GM23338 (cell line): ENCODE measurements around the gene KRTAP4-1. TPM values are rescaled to one million over a fixed set of nuclear protein-coding genes. Genes with fewer than 3 reads are reported as not detected.

Source experiments
- ATAC-seq: fragments of 200-7000 bp; cut with Tn5 transposase; 3 replicates; pipeline ENCODE4 v1.9.1; 2020
- DNase-seq: peaks from one replicate; pipeline ENCODE4 v3.0.0-alpha.2; 2015; ENCODE audit warnings: low spot score
- H2AFZ ChIP-seq: fragments of 200-600 bp; sonication (generic); 2 replicates; pipeline ENCODE4 v1.8.0; 2016; ENCODE audit warnings: antibody characterized with exemption, mild to moderate bottlenecking, moderate library complexity
- H3F3A ChIP-seq: fragments of 200-600 bp; sonication (generic); replicated peaks from 2 replicates; pipeline ENCODE4 v1.8.0; 2017; ENCODE audit warnings: antibody characterized with exemption, mixed run types, low read depth
- H3K27ac ChIP-seq: fragments of 200-600 bp; sonication (generic); 2 replicates; pipeline ENCODE4 v1.6.1; 2016; ENCODE audit warnings: low read depth
- H3K27me3 ChIP-seq: fragments of 200-600 bp; sonication (generic); 2 replicates; pipeline ENCODE4 v1.8.0; 2016; ENCODE audit warnings: mild to moderate bottlenecking, mixed run types, moderate library complexity; ENCODE audit not compliant: insufficient read depth
- H3K36me3 ChIP-seq: fragments of 200-600 bp; sonication (generic); 2 replicates; pipeline ENCODE4 v1.8.0; 2016; ENCODE audit warnings: mild to moderate bottlenecking; ENCODE audit not compliant: insufficient read depth
- H3K4me1 ChIP-seq: fragments of 200-600 bp; sonication (generic); 2 replicates; pipeline ENCODE4 v1.8.0; 2016; ENCODE audit warnings: mild to moderate bottlenecking, moderate library complexity; ENCODE audit not compliant: insufficient read depth
- H3K4me2 ChIP-seq: fragments of 200-600 bp; sonication (generic); 2 replicates; pipeline ENCODE4 v1.7.1; 2017; ENCODE audit warnings: mixed run types
- H3K4me3 ChIP-seq: fragments of 200-600 bp; sonication (generic); 2 replicates; pipeline ENCODE4 v1.6.1; 2016; ENCODE audit warnings: mixed run types
- H3K79me2 ChIP-seq: fragments of 200-600 bp; sonication (generic); replicated peaks from 2 replicates; pipeline ENCODE4 v1.8.0; 2017; ENCODE audit warnings: mild to moderate bottlenecking; ENCODE audit not compliant: insufficient read depth
- H3K9me2 ChIP-seq: fragments of 200-600 bp; sonication (generic); 2 replicates; pipeline ENCODE4 v1.8.0; 2017; ENCODE audit not compliant: insufficient read depth
- H4K20me1 ChIP-seq: fragments of 200-600 bp; sonication (generic); replicated peaks from 2 replicates; pipeline ENCODE4 v1.8.0; 2017; ENCODE audit warnings: mild to moderate bottlenecking; ENCODE audit not compliant: insufficient read depth
- H3K27ac Mint-ChIP-seq: 2 replicates; pipeline ENCODE4 v1.8.0; 2020; ENCODE audit warnings: inconsistent platforms, mild to moderate bottlenecking, moderate library complexity, mixed read lengths
- H3K27me3 Mint-ChIP-seq: 3 replicates; pipeline ENCODE4 v1.8.0; 2022; ENCODE audit warnings: low read depth, mild to moderate bottlenecking, moderate library complexity, mixed read lengths, inconsistent platforms; ENCODE audit not compliant: insufficient read depth, poor library complexity
- H3K36me3 Mint-ChIP-seq: 3 replicates; pipeline ENCODE4 v1.8.0; 2021; ENCODE audit warnings: low read depth, mild to moderate bottlenecking, inconsistent platforms, moderate library complexity, mixed read lengths
- H3K4me1 Mint-ChIP-seq: 3 replicates; pipeline ENCODE4 v1.8.0; 2020; ENCODE audit warnings: mild to moderate bottlenecking, inconsistent platforms, mixed read lengths
- H3K4me3 Mint-ChIP-seq: 3 replicates; pipeline ENCODE4 v1.8.0; 2021; ENCODE audit warnings: moderate library complexity, mild to moderate bottlenecking, inconsistent platforms, mixed read lengths
- H3K9me3 Mint-ChIP-seq: 3 replicates; pipeline ENCODE4 v1.8.0; 2020; ENCODE audit warnings: moderate library complexity, mild to moderate bottlenecking, inconsistent platforms, mixed read lengths
- CREB1 ChIP-seq: fragments of 250-450 bp; sonication (Bioruptor Pico); IDR thresholded peaks from 2 replicates; pipeline ENCODE4 v1.5.0; 2020; ENCODE audit warnings: low read depth, mild to moderate bottlenecking, moderate library complexity
- CTCF ChIP-seq, 2 experiments: fragments of 200-600 bp in 1 of 2; sonication (generic) in 1 of 2; conservative IDR thresholded peaks; 2 replicates each; pipeline versions ENCODE4 v1.5.1 to v1.6.1; 2016 to 2017; ENCODE audit warnings: antibody characterized with exemption in 2 of 2, low read depth in 2 of 2, mild to moderate bottlenecking in 2 of 2, moderate library complexity in 1 of 2
- ETS1 ChIP-seq: IDR thresholded peaks from 2 replicates; pipeline ENCODE4 v1.6.1; 2016; ENCODE audit warnings: antibody characterized with exemption
- EZH2 ChIP-seq: fragments of 200-600 bp; sonication (generic); IDR thresholded peaks from one replicate; pipeline ENCODE4 v1.8.0; 2017; ENCODE audit warnings: antibody characterized with exemption, mild to moderate bottlenecking, low read depth; ENCODE audit not compliant: unreplicated experiment
- EZH2phosphoT487 ChIP-seq: fragments of 200-600 bp; sonication (generic); IDR thresholded peaks from one replicate; pipeline ENCODE4 v1.8.1; 2018; ENCODE audit warnings: antibody characterized with exemption; ENCODE audit not compliant: unreplicated experiment
- JUNB ChIP-seq: IDR thresholded peaks from one replicate; pipeline ENCODE4 v1.6.1; 2016; ENCODE audit warnings: antibody characterized with exemption; ENCODE audit not compliant: unreplicated experiment
- NANOG ChIP-seq: IDR thresholded peaks from 2 replicates; pipeline ENCODE4 v1.6.1; 2016; ENCODE audit warnings: antibody characterized with exemption, borderline replicate concordance
- POLR2AphosphoS5 ChIP-seq: IDR thresholded peaks from 2 replicates; pipeline ENCODE4 v1.6.1; 2016; ENCODE audit warnings: antibody characterized with exemption, low read depth
- REST ChIP-seq: IDR thresholded peaks from one replicate; pipeline ENCODE4 v1.6.1; 2018; ENCODE audit warnings: antibody characterized with exemption; ENCODE audit not compliant: unreplicated experiment
- STAT1 ChIP-seq: IDR thresholded peaks from one replicate; pipeline ENCODE4 v1.6.1; 2016; ENCODE audit warnings: antibody characterized with exemption; ENCODE audit not compliant: unreplicated experiment
- ZNF114 ChIP-seq: fragments of 250-450 bp; sonication (Bioruptor Pico); IDR thresholded peaks from 2 replicates; pipeline ENCODE4 v1.5.0; 2020; ENCODE audit warnings: mild to moderate bottlenecking, moderate library complexity
- ZNF331 ChIP-seq: fragments of 250-450 bp; sonication (Bioruptor Pico); IDR thresholded peaks from 2 replicates; pipeline ENCODE4 v1.5.0; 2020; ENCODE audit warnings: low read depth, mild to moderate bottlenecking, moderate library complexity
- polyA plus RNA-seq: library from polyadenylated mRNA; unstranded; fragments of >200 nt; fragmentation: Nextera tagmentation; extraction: Ambion mirVana; gene quantifications from 2 replicates; pipeline ENCODE4 v1.2.1, GENCODE V29; 2016
- total RNA-seq: library from RNA; depleted of rRNA; stranded (reverse); fragments of >200 nt; shearing (Covaris generic); gene quantifications from 2 replicates; pipeline ENCODE4 v1.2.3, GENCODE V29; 2014

The KRTAP4-1 gene
- total and polyA plus RNA-seq, 2 experiments from 2014 or later = not detected

GRCh38 chr17:41167561-41167960, 17.1 kb downstream of the KRTAP4-1 start:
- Histone ChIP-seq H3F3A (no peaks in the 10 kb centered on the region), H3K27ac (no peak overlapping the region), H3K4me3 (no peak overlapping the region), H2AFZ (no peak overlapping the region), H3K4me1 (no peaks in the 10 kb centered on the region), H4K20me1 (no peaks in the 10 kb centered on the region), H3K27me3 (no peaks in the 10 kb centered on the region), H3K4me2 (no peak overlapping the region), H3K79me2 (no peaks in the 10 kb centered on the region), H3K9me2 (no peaks in the 10 kb centered on the region), H3K36me3 (no peaks in the 10 kb centered on the region)
- DNase-seq (no peak), ATAC-seq (no peak)
- Mint-ChIP-seq H3K4me1 (peaks cover 2% of the 10 kb centered on the region; the same call in 1 of the 3 replicates), H3K4me3 (no peak overlapping the region), H3K9me3 (no peaks in the 10 kb centered on the region; the same call in 2 of the 3 replicates), H3K36me3 (no peaks in the 10 kb centered on the region), H3K27ac (no peak overlapping the region), H3K27me3 (peaks cover 2% of the 10 kb centered on the region)
- TF ChIP-seq NANOG (no peak), JUNB (no peak), ZNF114 (no peak), ZNF331 (CRISPR knock-in tag) (no peak), EZH2 (no peak), POLR2AphosphoS5 (no peak), CREB1 (CRISPR knock-in tag) (no peak)

- Mint-ChIP-seq H3K9me3 (no peaks in the 10 kb centered on the region; the same call in 2 of the 3 replicates), H3K27ac (no peak overlapping the region), H3K4me3 (no peak overlapping the region), H3K36me3 (no peaks in the 10 kb centered on the region), H3K27me3 (peaks cover 2% of the 10 kb centered on the region), H3K4me1 (peaks cover 5% of the 10 kb centered on the region; the same call in 2 of the 3 replicates)
- no peaks in the 10 kb centered on the region for H3K4me1 ChIP-seq
- no peaks in the 10 kb centered on the region for H3K9me2 ChIP-seq
- ATAC-seq = no peak
- DNase-seq = no peak
- TF ChIP-seq CTCF (conservative IDR thresholded peaks at IDR 0.05; ENCODE audit: low read depth in 2 of 2) (no peak), NANOG (no peak), STAT1 (no peak), POLR2AphosphoS5 (no peak), EZH2phosphoT487 (no peak)
- peak overlapping the region; percentile 70 for H2AFZ ChIP-seq
- H3K79me2 ChIP-seq = no peaks in the 10 kb centered on the region
- no peak overlapping the region for H3K4me2 ChIP-seq
- no peaks in the 10 kb centered on the region for H3K36me3 ChIP-seq
- H3K27me3 ChIP-seq = no peaks in the 10 kb centered on the region
- no peak overlapping the region for H3K27ac ChIP-seq
- no peaks in the 10 kb centered on the region for H3F3A ChIP-seq
- no peak overlapping the region for H3K4me3 ChIP-seq
- H4K20me1 ChIP-seq = no peaks in the 10 kb centered on the region
Measured at GRCh38 chr17:41163828-41164227, 20.9 kb downstream of the KRTAP4-1 start.

- no peaks in the 10 kb centered on the region for H3K79me2 ChIP-seq
- ATAC-seq = no peak
Measured at GRCh38 chr17:41160648-41161047, 24.1 kb downstream of the KRTAP4-1 start, which contains the start of gene KRTAP4-4. TSS of gene KRTAP4-4 (minus strand) at chr17:41160748. CDS start at chr17:41160691, 57 bp downstream.

More at GRCh38 chr17:41160648-41161047, 24.1 kb downstream of the KRTAP4-1 start, which contains the start of gene KRTAP4-4:
- Mint-ChIP-seq H3K27me3 (peaks cover 5% of the 10 kb centered on the region), H3K27ac (no peak within 1 kb of the TSS), H3K36me3 (no peaks in the 10 kb centered on the region), H3K4me3 (no peak within 1 kb of the TSS), H3K9me3 (no peaks in the 10 kb centered on the region), H3K4me1 (peaks cover 3% of the 10 kb centered on the region; the same call in 2 of the 3 replicates)
- H3K4me1 ChIP-seq = no peaks in the 10 kb centered on the region
- TF ChIP-seq NANOG (no peak), ETS1 (no peak), ZNF114 (no peak), STAT1 (no peak), REST (no peak), JUNB (no peak), EZH2phosphoT487 (no peak), EZH2 (no peak)
- no peaks in the 10 kb centered on the region for H3F3A ChIP-seq
- H3K27me3 ChIP-seq = no peaks in the 10 kb centered on the region
- no peak within 1 kb of the TSS for H3K4me2 ChIP-seq
- no peak within 1 kb of the TSS; the same call in 1 of the 2 replicates for H2AFZ ChIP-seq
- no peaks in the 10 kb centered on the region for H3K9me2 ChIP-seq
- H3K4me3 ChIP-seq = no peak within 1 kb of the TSS
- DNase-seq = no peak
- no peaks in the 10 kb centered on the region for H4K20me1 ChIP-seq
- H3K27ac ChIP-seq = no peak within 1 kb of the TSS
- H3K36me3 ChIP-seq = no peaks in the 10 kb centered on the region
